Measurements from ENCODE around the gene TM4SF1.

TM4SF1 gene

DNA sequence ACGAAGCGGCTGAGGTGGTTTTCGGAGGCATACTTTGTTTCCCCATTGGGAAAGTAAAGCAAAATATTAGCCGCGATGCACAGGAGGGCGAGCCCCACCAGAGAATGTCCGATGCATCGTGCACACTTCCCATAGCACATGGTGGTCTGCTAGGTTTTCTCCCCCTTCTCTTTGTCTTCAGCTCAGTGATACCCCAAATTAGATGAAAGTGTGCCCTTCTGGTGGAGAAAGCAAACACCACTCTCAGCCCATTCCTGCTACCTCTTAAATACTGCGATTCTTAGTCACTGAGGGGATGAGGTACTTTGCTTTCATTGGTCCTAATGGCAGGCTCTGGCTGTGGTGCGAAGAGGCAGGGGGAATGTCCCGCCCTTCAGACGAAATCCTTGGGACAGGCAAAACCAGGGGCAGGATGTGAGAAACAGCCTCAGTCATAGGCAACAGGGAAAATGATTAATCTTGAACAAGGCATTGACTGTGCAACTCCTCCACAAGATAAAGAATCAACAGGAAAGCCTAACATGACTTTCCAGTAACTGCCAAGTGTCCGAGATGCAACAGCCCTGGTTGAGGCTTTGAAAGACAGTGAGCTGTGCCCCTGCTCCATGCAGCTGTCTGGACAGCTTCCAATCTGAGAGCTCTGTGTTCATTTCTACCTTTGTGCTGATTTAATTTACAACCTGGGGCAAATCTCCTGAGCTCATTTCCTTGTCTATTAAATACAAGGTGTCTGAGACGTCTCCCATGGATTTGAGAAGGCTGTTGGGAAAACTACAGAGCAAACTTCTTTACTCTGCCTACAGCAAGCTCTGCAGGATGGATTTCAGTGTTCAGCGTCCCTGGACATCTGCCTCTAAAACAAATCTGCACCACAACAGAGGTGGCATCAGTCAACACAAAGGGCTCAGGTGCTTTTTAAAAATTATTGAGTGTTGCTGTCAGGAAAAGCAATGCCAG is at the start of gene TM4SF1:
Gene TM4SF1 (minus strand): TSS at position 242 of the 957 bp plus-strand sequence. CDS start 102 bp downstream, at position 140.
- H3K4me3 ChIP-seq (ENCODE audit: low read depth, low read length): no peak within 1 kb of the TSS

GRCh38 chr3:149426325-149426724 is 48.9 kb upstream of the TM4SF1 start:
- no peak overlapping the region for H3K4me3 ChIP-seq (ENCODE audit: low read depth, low read length)

DNA sequence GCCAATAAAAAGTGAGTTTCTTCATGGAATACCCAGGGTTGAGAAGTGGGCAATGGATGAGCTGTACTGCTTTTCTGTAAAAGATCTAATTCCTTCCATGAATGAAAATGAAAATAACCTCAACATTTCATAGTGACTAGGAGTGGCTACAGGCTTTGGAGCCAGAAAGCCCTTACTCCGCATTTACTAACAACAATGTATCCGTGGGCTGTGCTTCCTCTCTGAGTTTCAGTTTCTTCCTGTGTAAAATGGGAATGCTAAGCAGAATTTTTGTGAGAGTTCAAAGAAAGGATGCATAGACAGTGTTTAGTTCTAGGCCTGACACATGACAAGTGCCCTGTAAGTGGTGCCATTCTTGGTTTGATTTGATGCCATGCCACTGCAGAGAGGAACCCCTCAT is 47.5 kb upstream of the TM4SF1 start:
- H3K4me3 ChIP-seq (ENCODE audit: low read depth, low read length): no peak overlapping the region

GRCh38 chr3:149421764-149422163 is 44.3 kb upstream of the TM4SF1 start:
- no peak overlapping the region for H3K4me3 ChIP-seq (ENCODE audit: low read depth, low read length)

DNA sequence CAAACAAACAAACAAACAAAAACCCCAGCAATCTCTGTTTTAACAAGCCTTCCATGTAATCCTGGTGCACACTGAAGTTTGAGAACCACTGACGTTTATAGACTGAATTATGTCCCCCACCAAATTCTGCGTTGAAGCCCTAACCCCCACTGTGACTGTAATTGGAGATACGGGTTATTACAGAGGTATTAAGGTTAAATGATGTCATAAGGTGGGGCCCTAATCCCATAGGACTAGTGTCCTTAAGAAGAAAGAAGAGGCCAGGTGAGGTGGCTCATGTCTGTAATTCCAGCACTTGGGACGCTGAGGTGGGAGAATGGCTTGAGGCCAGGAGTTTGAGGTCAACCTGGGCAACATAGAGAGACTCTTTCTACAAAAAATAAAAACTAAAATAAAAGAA is 42.4 kb upstream of the TM4SF1 start:
- H3K4me3 ChIP-seq (ENCODE audit: low read depth, low read length): no peak overlapping the region

DNA sequence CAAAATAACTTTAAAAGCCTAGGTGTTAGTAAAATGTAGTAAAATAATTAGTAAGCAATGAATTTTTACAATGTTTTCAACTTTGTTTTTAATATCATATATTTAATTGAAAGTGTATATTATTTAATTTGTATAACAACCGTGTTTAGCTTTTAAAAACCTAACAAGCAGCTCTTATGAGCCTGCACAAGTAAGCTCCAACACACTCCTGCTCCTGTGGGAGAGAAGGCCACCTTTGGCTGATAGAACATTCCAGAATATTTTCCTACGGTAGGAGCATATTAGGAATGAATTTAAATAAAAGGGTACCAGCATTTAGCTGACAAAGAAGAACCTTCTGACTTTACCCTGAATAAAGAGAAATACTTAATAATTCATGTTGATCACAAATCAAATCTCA is 40.3 kb upstream of the TM4SF1 start:
- H3K4me3 ChIP-seq (ENCODE audit: low read depth, low read length): no peak overlapping the region

- H3K4me3 ChIP-seq (ENCODE audit: low read depth, low read length): no peak overlapping the region
These were observed 39.7 kb upstream of the TM4SF1 start for GRCh38 chr3:149417174-149417573.

- no peak overlapping the region for H3K4me3 ChIP-seq (ENCODE audit: low read depth, low read length)
These were observed 38.0 kb upstream of the TM4SF1 start for GRCh38 chr3:149415484-149415883.

DNA sequence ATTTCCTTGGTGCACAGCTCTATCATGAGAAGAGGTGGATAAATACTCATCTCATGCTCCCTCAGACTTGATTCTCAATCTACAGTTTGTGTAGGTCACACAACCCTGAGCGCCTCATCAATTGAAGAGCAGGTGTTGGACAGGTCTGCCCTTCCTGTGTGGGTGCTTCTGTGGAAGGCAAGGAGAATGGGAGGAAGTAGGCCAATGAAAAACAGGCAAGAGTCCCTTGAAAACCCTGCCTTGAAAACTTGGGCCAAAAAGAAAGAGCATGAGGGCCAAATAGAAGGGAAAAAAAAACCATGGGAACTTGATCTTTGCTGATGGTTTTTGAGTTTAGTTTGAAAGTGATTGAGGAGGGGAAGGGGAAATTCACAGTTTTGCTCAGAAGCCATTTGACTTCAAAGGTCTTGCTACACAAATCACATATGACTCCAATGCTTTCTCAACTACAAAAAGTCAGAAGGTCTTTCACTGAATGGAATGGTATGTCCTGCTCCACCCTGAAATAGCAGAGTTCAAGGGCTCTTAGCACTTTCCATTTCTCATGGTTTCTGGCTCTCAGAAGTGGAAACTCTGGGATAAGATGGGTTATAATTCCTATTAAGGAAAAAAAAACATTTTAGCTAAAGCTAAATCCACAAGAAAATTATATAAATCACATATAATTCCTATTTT is 37.2 kb upstream of the TM4SF1 start:
- H3K4me3 ChIP-seq (ENCODE audit: low read depth, low read length): no peak overlapping the region

DNA sequence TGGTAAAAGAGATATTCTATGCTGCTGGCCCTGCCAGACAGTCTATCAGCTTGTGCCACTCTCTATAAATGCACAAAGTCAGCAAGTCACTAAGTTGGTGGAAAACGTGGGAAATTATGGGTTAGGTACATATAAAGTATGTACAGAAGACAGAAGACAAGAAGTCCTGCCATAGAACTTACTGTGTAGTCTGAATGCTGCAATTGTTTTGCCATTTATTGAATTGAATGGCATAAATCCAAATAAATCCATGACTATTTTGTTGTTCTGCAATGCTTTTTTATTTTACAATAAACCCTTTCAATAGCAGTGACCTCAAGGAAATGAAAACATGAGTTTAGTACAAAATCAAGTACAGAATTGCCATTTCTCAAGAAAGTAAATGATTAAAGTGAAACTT is 34.1 kb upstream of the TM4SF1 start:
- H3K4me3 ChIP-seq (ENCODE audit: low read depth, low read length): no peak overlapping the region

- no peak overlapping the region for H3K4me3 ChIP-seq (ENCODE audit: low read depth, low read length)
These were observed 31.9 kb upstream of the TM4SF1 start for GRCh38 chr3:149409351-149409750.

GRCh38 chr3:149407898-149408297 is 30.4 kb upstream of the TM4SF1 start:
- no peak overlapping the region for H3K4me3 ChIP-seq (ENCODE audit: low read depth, low read length)

DNA sequence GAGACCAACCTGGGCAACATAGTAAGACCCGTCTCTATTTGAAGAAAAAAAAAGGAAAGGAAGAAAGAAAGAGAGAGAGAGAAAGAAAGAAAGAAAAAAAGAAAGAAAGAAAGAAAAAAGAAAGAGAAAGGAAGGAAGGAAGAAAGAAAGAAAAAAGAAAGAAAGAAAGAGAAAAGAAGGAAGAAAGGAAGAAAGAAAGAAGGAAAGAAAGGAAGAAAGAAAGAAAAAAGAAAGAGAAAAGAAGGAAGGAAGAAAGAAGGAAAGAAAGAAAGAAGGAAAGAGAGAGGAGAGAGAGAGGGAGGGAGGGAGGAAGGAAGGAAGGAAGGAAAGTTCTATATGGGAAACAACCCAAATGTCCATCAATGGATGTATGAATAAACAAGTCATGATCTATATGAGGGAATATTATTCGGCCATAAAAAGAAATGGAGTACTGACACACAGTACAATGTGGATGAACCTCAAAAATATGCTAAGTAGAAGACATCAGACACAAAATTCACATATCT is 28.8 kb upstream of the TM4SF1 start:
- no peak overlapping the region for H3K4me3 ChIP-seq (ENCODE audit: low read depth, low read length)

GRCh38 chr3:149403443-149403842 is 26.0 kb upstream of the TM4SF1 start:
- H3K4me3 ChIP-seq (ENCODE audit: low read depth, low read length): no peak overlapping the region

DNA sequence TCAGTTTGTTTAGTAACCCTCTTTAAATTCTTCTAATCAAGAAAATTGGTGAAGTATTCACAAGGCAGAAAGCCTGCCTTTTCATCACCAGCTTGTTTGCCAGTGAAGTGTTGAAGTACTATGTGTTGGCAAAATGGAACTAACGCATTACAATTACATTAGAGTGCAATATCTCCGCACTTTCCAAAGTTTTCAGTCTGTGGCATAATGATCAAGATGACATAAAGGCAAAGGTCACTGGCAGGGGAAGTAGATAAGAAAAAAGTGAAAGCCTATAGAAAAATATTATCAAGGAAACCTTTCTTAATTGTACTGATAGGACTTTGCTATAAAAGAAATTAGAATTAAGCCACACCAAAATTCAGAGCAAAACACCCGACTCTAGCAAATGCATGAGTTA is 25.0 kb upstream of the TM4SF1 start:
- H3K4me3 ChIP-seq (ENCODE audit: low read depth, low read length): no peak overlapping the region

DNA sequence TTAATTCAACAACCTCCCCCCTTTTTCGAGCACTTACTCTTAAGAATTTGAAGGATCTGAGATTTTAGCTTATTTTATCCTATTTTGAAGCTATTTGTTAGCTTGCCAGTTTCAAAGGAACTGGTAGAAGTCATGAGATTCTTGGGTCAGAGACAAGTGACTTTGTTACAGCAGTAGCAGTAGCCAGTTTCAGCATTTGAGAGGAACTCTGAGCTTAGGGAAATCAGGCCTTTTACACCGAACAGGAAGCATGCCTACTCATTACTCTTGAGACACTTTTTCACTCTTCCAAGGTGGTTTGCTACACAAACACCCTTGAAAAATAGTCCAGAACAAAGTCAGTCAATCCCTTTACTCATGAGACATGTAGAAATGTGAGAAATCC is 24.5 kb upstream of the TM4SF1 start:
- H3K4me3 ChIP-seq (ENCODE audit: low read depth, low read length): no peak overlapping the region

- no peak overlapping the region for H3K4me3 ChIP-seq (ENCODE audit: low read depth, low read length)
These were observed 23.9 kb upstream of the TM4SF1 start for GRCh38 chr3:149401212-149401925.

DNA sequence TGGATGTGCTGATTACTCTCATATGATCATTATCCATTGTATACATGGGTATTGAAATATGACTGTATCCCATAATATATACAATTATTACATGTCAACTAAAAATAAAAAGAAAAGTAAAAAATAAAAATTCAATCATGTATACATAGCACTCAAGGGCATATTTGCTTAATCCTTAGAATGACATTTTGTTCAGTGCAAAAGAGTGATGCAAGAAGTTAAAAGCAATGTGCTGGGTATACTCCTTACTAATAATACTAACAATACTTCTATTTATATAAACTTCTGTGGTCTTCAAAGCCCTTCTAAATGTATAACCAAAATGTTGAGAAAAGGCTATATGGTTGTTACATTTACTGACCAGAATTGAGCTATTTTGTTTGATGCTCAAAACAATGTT is 23.2 kb upstream of the TM4SF1 start:
- H3K4me3 ChIP-seq (ENCODE audit: low read depth, low read length): no peak overlapping the region

DNA sequence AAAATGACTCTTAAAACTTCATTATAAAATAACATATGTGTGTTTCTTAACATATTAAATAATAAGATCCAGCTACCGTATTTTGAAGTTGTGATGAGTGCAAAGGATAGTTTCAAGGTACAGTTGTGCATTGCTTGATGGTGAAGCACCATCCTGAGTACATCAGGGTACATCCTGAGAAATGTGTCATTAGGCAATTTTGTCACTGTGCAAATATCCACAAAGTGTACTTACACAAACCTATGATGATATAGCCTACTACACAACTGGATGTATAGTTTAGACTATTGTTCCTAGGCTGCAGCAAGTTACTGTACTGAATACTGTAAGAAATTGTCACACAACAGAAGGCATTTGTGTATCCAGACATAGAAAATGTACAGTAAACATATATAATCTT is 20.8 kb upstream of the TM4SF1 start:
- H3K4me3 ChIP-seq (ENCODE audit: low read depth, low read length): no peak overlapping the region

DNA sequence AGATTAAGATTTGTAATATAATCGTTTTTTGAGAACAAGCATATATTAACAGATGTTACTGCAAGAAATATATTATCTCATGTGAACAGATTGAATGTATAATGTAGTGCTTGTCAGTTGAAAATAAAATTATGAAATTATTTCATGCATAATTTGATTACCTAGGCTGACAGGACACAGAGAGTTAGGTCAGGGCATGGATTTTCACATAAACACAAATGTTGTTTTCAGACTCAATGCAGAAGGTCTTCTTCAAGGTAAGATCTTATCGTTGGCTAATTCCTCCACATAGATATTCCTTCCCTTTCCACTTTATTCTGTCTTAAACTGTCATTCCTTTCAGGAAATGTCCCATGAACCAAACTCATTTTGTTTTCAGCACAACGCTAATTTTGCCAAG is 20.1 kb upstream of the TM4SF1 start:
- no peak overlapping the region for H3K4me3 ChIP-seq (ENCODE audit: low read depth, low read length)

DNA sequence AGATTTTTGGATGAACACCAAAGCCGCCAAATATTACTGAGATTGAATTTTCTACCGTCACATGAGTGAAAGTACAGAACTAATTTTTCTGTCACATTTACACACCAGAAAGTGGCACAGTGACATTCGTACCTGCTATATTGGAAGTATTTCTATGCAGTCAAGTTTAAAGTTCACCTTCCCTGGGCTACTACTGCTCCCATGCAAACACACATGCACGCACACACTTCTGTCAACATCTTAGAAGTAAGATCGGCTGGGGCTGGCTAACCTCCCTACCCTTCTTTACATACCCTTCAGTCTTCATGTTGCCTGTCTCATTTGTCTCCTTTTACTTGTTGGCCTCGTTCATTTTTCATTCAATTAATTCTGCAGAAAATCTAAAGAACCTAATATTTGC is 19.0 kb upstream of the TM4SF1 start:
- no peak overlapping the region for H3K4me3 ChIP-seq (ENCODE audit: low read depth, low read length)
